Pericardium fibroblast (primary cell): ENCODE data around the gene FIBP. TPM values are rescaled to one million over a fixed set of nuclear protein-coding genes. Genes with fewer than 3 reads are reported as not detected.

Experiments
- total RNA-seq: library from RNA; depleted of rRNA; stranded (reverse); fragments of >200 nt; gene quantifications from 2 replicates; pipeline ENCODE4 v1.2.3, GENCODE V29; 2015

Gene FIBP
- 160 and 177 TPM in 2 replicates for total RNA-seq

DNA sequence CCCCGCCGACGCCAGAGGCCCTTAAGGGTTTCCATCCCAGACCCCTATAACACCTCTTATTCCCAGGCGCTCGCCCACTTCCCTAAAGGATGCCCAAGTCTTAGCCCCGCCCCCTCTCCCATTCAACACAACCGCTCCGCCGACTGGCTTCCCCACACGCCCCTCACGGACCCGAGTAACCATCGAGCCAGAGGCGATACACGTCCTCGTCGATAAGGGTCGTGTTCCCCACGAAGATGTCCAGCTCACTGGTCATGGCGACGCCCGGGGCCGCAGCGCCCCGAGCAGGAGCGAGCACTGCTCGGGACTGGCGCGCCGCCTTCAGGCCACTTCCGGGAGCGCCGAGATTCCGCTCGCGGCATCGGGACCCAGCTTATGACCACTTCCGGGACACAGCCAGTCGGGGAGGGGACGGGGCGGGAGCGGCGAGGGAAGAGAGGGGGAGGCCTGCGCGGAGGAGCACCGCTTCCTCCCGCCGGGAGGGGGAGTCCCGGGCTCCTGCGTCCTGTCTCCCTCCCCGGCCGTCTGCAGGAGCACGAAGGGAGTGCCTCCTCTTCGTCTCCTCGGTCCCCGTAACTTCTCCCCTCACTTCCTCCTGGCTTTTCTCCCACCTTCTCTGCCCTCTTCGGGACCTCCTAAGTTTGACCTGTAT is at the start of gene FIBP:
Gene FIBP (minus strand): TSS at position 309 of the 652 bp plus-strand sequence. CDS start 53 bp downstream, at position 256.

DNA sequence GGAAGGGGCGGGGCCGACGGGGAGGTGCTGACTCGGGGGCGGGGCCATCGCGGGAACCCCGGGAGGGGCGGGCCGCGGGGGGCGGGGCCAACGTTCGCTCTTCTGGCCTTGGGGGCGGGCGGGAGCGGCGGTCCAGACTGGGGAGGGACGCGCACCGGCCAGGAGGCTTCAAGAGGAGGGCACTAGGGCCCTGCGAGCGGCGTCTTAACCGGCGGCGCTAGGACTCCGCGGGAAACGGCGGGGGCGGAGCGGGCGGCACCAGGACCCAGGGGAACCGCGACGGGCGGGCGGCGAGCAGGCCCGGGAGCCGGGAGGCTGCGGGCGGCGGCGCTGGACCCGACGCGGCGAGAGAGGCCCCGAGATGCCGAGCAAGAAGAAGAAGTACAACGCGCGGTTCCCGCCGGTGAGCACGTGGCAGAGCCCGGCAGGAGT is 30.9 kb upstream of the FIBP start, which contains the start of gene DRAP1:
Gene DRAP1 (plus strand): TSS at position 286 of the 432 bp plus-strand sequence. CDS start 76 bp downstream, at position 362.

DNA sequence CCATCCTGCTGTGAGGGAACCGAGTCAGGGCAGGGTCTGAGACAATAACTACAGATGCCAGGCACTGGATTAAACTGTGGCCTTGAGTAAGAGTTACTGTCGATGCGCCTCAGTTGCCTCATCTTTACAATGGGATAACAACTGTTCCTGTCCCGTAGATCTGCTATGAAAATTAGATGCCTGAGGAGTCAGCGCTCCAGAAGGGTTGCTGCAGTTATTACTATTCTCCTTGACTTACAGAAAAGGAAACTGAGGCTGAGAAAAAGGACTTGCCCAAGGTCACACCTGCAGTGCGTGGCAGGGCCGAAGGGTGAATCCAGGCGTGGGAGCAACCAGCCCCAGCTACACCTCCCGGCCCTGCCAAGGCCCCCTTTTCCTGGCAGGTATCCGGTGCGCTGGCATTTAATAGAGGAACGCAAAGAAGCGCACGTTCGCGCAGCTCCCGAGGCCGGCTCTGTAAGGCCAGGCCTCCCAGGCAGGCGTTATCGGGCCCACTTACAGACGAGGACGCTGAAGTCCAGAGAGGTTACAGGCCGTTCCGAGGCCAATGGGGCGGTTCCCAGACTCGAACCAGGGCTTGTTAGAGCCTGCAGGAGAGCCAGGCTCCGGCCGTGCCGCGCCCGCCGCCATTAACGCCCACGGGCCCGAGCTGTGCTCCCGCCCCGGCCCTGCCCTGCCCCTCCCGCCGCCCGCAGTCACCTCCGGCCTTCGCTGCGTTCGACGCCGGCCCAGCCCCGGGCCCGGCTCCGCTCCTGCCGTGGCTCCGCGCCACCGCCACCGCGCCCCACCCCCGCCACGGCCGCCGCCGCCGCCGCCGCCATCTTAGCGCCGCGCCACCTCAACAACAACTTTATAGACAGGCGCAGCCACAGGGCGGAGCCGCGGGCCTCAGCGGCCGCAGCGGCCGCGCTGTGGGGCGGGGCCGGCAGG is 30.2 kb upstream of the FIBP start, which contains the start of gene C11orf68:
Gene C11orf68 (minus strand): TSS at position 852 of the 930 bp plus-strand sequence. CDS start 31 bp downstream, at position 821.

DNA sequence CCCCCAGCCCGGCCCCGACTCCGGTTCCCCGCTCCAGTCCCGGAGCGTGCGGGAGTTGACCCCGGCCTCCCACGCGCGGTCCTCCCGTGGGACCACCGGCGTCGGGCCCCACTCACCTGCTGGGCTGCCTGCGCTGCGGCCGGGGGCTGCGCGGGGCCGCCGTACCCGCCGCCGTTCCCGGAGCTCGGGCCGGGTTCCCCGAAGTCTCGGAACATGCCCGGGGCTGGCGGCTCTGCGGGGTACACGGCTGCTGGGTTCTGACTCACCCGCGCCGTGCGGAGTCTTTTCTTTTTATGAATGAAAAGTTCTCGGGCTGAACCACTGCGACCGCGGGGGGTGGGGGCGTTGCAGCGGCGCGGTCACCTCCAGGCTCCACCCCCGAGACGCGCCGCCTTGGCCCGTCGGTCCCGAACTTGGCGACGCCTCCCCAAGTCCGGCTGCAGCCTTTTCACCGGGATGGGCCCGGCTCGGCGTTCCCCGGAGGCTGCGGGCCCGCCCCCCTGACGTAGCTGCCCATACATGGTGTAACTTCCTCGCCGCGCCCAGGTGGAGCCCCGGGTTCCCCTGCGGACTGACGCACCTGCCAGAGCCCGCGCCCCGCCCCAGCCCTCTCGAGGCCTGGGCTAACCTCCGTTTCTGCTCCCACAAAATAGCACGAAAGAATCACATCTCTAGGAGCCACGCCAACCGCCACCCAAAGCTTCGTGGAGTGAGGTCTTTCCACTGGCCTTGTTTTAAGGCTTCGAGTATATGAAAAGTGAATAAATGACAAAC is 12.0 kb upstream of the FIBP start, which contains the start of gene FOSL1:
Gene FOSL1 (minus strand): TSS at position 264 of the 774 bp plus-strand sequence. CDS start 49 bp downstream, at position 215.

DNA sequence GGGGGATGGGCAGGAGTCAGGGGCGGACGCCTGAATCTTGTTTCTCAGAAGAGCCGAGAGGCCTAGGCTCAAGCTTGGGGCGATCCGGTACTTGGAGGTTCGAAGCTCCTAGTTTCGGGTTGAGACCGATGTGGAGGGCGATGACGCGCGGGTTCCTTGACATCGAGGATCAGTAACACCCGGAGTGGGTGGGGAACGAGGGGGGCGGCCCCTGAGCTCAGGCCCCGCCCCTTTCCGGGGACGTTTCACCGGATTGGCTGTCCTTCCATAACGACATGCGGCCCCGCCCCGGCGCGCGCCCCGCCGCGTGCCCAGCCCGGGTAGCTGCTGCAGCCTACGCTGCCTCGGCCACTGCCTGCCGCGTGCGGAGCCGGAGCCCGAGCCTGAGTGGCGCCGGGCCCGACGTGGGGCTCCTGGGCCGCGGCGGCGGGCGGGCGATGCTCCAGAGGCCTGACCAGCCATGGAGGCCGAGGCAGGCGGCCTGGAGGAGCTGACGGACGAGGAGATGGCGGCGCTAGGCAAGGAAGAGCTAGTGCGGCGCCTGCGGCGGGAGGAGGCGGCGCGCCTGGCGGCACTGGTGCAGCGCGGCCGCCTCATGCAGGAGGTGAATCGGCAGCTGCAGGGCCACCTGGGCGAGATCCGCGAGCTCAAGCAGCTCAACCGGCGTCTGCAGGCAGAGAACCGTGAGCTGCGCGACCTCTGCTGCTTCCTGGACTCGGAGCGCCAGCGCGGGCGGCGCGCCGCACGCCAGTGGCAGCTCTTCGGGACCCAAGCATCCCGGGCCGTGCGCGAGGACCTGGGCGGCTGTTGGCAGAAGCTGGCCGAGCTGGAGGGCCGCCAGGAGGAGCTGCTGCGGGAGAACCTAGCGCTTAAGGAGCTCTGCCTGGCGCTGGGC is 2.3 kb upstream of the FIBP start, which contains the start of gene CCDC85B:
Gene CCDC85B (plus strand): TSS at position 350 of the 895 bp plus-strand sequence. CDS start 111 bp downstream, at position 461.

DNA sequence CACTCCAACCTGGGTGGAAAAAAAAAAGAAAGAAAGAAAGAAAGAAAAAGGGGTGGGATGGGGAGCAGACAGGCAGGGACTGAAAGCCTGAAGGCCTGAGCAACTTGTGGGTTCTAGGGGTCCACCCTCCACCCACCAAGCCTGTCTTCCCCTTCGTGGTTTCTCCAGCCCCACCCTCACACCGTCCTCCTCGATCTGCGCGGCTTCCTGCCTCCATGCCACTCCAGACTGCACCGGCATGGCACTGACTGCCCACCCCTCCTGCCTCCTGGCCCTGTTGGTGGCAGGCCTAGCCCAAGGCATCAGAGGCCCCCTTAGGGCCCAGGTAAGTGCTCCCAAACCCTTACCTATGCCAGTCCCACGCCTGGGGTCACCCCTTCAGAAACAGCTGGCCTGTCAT is 8.7 kb downstream of the FIBP start, which contains the start of gene CTSW:
Gene CTSW (plus strand): TSS at position 221 of the 400 bp plus-strand sequence. CDS start 18 bp downstream, at position 239.

DNA sequence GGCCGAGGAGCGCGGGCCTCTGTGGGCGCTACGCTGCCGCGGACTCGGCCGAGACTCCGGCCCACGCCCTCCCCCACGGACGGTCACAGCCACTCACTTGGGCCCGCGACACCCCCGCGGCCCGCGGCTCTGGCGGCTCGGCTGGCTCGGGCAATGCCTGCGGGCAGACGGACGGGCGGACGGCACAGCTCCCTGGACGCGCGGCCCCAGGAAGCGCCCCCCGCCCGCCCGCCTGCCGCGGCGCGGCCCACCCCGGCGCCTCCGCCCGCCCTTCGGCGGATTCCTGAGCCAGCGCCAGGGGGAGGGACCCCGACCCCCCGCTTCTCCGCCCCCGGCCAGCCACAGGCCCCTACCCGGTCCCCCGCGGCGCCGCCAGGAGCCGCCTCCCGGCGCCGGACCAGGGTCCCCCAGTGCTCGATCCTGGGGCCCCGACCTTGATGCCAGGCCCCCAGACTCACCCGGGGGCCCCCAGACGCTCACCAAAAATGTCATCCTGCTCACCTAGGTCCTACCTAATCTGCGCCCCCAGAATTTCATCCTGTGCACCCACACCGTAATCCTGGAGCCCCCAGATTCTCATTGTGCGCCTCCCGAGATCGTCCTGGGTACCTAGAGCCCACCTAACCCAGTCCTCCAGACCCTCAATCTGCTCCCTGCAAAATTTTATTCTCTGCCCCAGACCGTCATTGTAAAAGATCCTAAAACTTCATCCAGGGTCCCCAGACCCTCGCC is 15.5 kb downstream of the FIBP start, which contains the start of gene EFEMP2:
Gene EFEMP2 (minus strand): TSS at position 215 of the 732 bp plus-strand sequence. CDS start 446 bp downstream, outside the sequence.

DNA sequence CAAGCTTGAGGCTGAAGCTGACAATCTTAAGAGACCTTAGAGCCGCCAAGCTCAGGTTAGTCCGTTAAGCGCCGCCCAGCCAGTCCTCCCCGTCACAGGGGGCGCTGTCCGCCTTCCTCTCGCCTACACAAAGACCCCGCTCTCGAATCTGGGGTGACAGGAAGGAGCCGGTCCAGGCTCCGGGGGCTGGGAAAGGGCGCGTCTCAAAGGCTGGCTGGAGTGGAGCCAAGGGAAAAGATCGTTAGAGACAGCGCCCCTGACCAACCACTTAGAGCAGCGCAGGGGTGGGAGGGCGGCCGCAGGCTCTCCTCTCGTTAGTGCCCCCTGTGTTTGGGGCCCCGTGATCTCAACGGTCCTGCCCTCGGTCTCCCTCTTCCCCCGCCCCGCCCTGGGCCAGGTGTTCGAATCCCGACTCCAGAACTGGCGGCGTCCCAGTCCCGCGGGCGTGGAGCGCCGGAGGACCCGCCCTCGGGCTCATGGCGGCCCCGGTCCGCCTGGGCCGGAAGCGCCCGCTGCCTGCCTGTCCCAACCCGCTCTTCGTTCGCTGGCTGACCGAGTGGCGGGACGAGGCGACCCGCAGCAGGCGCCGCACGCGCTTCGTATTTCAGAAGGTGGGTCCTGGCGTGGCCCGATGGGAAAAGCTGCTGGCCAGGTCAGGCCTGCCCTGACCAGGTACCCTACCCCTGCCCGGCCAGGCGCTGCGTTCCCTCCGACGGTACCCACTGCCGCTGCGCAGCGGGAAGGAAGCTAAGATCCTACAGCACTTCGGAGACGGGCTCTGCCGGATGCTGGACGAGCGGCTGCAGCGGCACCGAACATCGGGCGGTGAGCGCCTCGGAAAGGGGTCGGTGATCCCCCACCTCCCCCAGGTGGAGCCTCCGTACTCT is 27.8 kb downstream of the FIBP start, which contains the start of gene MUS81:
Gene MUS81 (plus strand): TSS at position 156 of the 887 bp plus-strand sequence. CDS start 321 bp downstream, at position 477.

DNA sequence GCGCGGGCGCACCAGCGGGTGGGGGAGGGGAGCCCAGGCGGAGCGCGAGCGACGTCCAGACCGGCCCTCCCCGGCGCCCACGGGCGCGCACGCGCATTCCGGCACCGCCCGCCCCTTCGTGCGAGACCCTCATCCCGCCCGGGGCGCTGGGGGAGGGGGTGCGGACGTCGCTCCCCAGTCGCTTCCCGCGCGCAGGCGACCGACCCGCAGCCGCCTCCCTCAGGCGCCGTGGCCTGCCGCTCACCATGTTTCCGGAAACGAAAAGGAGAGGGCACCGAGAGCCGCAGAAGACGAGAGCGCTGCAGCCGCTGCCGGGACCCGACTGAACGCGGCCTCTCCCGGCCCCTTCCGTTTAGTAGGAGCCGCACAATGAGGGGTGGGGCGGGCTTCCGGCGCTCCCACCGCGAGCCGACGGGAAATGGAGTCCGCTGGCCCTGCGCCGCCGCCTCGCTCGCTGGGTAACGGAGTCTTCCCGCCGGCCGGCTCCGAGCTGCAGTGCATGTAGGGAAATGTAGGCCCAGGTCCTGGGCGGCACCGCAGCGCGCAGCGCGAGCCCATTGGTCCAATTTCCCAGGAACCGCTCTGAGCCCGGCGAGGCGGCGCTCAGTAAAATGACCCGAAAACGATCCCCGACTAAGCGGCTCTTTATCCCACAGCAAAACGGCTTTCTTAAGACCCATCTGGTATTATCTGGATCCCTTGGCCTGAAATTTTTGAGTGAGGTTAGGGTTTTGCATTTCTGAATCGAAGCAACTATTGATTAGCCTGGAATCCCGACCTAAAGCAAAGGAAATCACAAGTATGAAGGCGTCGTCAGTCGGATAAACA is 30.2 kb downstream of the FIBP start, which contains the start of gene CFL1:
Gene CFL1 (minus strand): TSS at position 328 of the 828 bp plus-strand sequence. CDS start 81 bp downstream, at position 247.

Other genes with a start within 250 kb of the FIBP start
- gene RELA, start 225.6 kb downstream of the FIBP start, total RNA-seq: 36.7 and 42.9 TPM in 2 replicates
- 24.8 and 29.6 TPM in 2 replicates for gene KAT5, start 176.2 kb downstream of the FIBP start, total RNA-seq
- gene RNASEH2C, start 167.7 kb downstream of the FIBP start, total RNA-seq: 52.8 and 80.4 TPM in 2 replicates
- 8.9 and 13.4 TPM in 2 replicates for gene AP5B1, start 107.5 kb downstream of the FIBP start, total RNA-seq
- gene OVOL1, start 101.4 kb downstream of the FIBP start, total RNA-seq: not detected in 2 replicates
- gene SNX32, start 54.5 kb downstream of the FIBP start, total RNA-seq: 1.1 and 2.4 TPM in 2 replicates
- 674 and 1,158 TPM in 2 replicates for gene CFL1, start 30.3 kb downstream of the FIBP start, total RNA-seq
- 25.0 and 48.3 TPM in 2 replicates for gene MUS81, start 28.0 kb downstream of the FIBP start, total RNA-seq
- gene EFEMP2, start 15.7 kb downstream of the FIBP start, total RNA-seq: 173 and 216 TPM in 2 replicates
- gene CTSW, start 8.6 kb downstream of the FIBP start, total RNA-seq: not detected in 2 replicates
- gene CCDC85B, start 2.2 kb upstream of the FIBP start, total RNA-seq: 116 and 144 TPM in 2 replicates
- 4.9 and 8.5 TPM in 2 replicates for gene FOSL1, start 11.9 kb upstream of the FIBP start, total RNA-seq
- gene C11orf68, start 30.6 kb upstream of the FIBP start, total RNA-seq: 16.1 and 18.1 TPM in 2 replicates
- 84.4 and 99.7 TPM in 2 replicates for gene DRAP1, start 31.0 kb upstream of the FIBP start, total RNA-seq
- gene TSGA10IP, start 57.0 kb upstream of the FIBP start, total RNA-seq: not detected in 2 replicates
- 21.1 and 42.0 TPM in 2 replicates for gene SART1, start 73.3 kb upstream of the FIBP start, total RNA-seq
- gene EIF1AD, start 113.7 kb upstream of the FIBP start, total RNA-seq: 16.4 and 21.5 TPM in 2 replicates
- gene BANF1, start 114.0 kb upstream of the FIBP start, total RNA-seq: 59.3 and 101 TPM in 2 replicates
- gene CST6, start 123.5 kb upstream of the FIBP start, total RNA-seq: 0.70 TPM in 1 of 2 replicates, not detected in the other
- not detected in 2 replicates for gene CATSPER1, start 138.0 kb upstream of the FIBP start, total RNA-seq
- not detected in 2 replicates for gene GAL3ST3, start 160.7 kb upstream of the FIBP start, total RNA-seq
- 121 and 132 TPM in 2 replicates for gene SF3B2, start 163.9 kb upstream of the FIBP start, total RNA-seq
- gene PACS1, start 181.8 kb upstream of the FIBP start, total RNA-seq: 35.2 and 42.0 TPM in 2 replicates